Stimulated activated CD4-positive, alpha-beta T cell treated with anti-CD3 and anti-CD28 coated beads, Interleukin-4, amount 100 ng/mL, for 1 hour (primary cell): ENCODE measurements around the gene VAMP2.
"Not testable (repeated sequence)": the region's sequence is repeated elsewhere in the genome, so short reads cannot be mapped to it uniquely, and the experiment has no call there.

ENCODE experiments used
- DNase-seq: peaks from one replicate; pipeline ENCODE4 v3.0.0-alpha.2; 2020

VAMP2 gene

DNA sequence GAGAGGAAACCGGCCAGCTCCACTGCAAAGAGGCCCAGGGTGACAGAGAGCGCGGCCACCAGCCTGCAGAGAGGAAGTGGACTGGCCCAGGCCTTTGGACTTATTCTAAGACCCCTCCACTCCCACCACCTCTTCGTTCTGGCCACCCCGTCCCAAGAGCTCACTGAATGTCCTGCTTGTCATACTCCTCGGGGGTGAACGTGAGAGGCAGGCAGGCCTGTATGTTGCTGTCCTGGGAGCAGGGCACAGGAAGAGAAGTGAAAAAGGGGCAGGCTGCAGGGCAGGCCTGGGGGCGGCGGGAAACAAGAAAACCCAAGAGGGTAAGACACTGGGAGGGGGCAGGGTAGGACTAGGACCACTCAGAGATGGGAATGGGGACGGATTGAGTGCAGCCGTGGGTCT is 13.0 kb upstream of the VAMP2 start:
- DNase-seq = no peak

DNA sequence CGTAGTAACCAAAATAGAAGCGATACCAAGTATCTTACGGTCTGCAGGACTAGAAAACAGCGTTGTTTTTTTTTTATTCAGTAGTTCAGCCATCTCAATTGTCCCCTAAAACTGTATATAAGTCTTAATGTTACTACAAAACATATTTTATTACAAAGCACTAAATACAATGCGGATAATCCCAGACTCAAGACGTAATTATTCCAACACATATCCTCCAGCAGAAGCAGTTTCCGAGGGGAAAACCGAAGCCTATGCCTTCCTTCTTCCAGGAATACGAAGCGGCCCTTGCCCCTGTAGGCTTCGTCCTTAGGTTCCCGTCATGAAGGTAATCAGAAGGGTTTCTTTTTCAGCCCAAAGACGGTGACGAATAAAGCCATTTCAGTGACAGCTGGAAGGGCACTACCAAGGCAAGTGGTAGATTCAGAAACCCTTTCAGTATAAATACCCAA is 11.1 kb upstream of the VAMP2 start:
- DNase-seq = no peak

DNA sequence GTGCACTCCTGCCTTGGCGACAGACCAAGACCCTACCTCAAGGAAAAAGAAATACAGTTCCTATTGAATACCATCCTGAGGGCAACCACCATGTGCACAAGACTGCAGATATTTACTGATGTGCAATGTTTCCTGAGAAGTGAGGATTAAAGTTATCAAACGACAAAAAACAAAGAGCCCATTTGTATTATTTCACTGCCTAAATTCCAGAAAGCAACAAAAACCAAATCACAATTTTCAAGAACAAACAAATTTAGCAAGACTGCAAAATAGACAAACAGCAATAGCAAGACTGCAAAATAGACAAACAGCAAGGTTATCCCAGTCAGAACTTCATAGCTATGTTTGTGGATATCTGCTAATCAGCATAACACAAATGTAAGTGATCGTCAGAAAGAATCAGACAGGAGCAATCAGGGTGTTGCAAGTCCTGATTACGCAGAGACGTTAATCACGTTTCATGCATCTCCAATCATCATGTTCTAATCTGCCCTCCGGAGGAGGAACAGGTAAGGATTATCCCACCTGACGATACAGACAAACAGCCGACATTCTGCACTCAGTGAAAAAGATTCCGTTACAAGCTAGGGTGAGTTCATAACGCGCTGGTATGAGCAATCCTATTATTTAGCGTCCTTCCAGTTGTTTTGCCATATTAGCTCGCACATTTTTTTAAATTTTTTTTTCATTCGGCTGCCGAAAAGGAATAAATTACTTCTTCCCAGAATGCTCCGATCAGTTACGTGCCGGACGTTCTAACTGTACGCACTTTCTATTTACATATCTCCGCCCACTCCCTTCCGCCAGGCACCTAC is 10.5 kb upstream of the VAMP2 start:
- DNase-seq = peak; percentile 72

DNA sequence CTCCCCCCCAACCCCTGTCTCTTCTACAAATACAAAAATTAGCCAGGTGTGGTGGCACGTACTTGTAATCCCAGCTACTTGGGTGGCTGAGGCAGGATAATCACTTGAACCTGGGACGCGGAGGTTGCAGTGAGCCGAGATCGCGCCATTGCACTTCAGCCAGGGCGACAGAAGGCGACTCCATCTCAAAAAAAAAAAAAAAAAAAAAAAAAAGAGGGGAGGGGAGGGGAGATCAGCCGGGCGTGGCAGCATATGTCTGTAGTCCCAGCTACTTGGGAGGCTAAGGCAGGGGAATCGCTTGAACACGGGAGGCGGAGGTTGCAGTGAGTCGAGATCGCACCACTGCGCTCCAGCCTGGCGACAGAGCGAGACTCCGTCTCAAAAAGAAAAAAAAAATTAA is 7.4 kb upstream of the VAMP2 start:
- not testable (repeated sequence) for DNase-seq

DNA sequence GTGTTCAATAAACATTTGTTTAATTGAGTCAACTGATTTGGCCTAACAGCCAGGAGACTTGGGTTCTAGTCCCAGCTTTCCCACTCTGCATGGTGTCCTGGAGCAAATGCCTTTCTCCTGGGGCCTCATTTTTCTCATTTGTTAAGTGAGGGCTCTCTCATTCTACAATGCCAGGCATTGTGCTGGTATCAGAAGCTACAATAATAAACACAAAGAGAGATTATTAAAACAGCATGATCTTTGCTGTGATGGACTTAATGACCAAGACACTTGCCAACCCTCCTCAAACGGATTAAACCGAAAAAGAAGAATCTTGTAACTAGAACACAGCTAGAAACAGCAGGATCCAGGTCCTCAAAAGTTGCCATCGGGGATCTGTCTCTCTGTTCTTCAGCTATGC is 4.8 kb upstream of the VAMP2 start:
- DNase-seq = no peak

DNA sequence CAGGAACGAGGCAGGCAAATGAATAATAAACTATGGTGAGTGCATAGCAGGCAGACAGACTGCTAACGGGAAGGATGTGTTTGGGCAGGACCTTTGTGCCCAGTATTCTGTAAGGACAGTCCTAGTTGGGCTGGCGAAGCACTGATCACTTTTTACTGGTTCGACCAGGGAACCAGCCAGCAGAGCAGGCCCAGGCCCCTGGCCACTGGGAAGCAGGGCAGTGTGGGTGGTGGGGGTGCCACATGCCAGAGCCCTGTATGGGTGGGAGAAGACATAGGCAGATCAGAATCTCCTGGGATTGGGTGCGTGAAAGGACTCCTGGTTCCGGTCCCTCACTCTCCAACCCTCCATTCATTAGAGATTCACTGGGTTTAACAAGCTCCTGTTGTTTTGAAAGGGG is 4.0 kb upstream of the VAMP2 start:
- no peak for DNase-seq

DNA sequence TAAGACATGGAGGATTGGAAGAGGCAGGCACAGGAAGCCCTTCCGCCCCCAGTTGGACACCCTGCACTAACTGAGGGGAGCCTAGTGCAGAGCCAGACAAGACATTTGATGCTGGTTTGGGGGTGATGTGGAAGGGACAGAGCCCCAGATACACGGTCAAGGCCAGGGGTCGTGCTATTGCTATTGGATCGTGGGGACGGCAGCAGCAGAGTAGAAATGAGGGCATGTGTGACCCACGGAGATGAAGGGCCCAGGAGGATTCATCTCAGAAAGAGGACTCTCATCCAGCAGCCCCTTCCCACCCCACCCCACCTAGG is 2.0 kb upstream of the VAMP2 start:
- no peak for DNase-seq

DNA sequence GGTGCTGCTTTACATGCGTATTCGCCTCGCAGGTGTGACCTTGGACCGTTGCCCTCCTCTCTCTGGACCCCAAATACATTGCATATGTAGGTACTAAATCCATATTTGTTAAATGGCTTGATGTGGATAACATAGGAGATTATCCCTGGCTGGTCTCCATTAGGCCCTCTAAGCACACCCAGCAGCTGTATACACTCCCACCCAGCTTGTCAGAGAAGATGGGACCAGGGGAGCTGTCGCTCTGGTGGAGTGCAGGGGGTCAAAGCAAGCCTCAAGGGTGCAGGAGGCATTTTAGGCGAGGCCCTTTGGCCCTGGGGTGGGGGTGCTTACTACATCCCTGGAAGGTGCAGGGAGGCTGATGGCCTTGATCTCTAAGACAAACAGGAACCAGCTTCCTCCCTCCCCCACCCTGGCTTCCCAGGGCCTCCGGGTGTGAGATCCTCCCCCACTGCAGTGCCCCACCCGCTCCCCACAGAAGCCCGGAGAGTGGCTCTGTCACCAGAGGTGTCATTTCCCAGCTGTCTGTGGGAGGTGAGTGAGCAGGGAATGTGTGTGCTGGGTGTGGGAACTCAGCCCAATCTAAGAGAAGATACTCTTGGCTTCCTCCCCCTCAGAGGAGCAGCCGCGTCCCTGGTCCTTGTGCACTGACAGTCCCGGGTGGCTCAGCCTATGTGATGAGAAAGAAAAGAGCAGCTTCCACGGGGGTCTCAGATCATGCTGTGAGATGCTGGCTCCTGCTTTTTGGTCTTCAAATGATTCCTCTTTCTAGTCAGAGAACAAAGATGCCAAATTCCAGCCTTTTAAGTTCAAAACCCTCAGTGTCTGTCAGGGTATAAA is 1.4 kb upstream of the VAMP2 start:
- DNase-seq = peak; percentile 66

DNA sequence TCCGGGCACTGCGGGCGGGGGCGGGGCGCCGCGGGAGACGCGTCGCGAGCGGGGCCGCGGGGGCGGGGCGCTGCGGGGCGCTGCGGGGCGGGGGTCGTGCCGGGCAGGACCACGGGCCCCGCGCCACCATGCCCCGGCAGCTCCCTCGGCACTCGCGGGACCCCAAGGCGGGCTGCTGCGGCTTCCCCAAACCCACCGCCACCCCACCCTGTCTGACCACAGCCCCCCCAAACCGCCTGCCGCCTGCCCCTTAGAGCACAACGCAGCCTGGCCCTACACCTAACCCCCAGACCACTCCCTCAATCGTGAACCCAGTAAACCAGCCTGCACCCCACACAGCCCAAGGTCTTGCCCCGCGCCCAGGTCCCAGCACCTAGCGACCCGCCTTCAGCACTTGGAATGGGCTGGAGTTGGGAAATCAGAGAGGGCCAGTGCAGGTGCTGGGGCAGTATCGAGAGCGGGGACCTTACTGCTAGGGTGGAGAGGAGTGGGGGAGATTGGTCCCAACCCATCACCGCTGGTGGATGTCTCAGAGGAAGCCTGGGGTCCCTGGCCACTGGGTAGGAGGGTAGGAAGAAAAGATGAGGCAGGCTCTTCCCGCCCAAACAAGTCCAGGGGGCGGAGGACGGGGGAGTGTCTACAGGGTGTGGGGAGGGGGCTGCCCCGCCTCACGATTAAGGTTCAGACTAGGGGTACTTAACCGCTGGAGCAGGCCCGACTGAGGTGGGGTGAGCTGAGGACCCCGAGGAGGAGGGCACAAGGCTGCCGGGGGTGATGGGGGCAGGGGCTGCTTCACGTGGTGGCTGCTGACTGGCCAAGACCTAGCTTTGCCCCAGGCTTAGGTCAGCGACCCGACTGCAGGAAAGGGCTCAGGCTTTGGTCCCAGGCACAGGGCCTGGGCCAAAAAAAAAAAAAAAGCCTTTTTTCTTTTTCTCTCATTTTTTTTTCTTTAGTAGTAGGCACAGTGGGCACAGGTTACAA is 539 bp upstream of the VAMP2 start:
- DNase-seq = no peak

DNA sequence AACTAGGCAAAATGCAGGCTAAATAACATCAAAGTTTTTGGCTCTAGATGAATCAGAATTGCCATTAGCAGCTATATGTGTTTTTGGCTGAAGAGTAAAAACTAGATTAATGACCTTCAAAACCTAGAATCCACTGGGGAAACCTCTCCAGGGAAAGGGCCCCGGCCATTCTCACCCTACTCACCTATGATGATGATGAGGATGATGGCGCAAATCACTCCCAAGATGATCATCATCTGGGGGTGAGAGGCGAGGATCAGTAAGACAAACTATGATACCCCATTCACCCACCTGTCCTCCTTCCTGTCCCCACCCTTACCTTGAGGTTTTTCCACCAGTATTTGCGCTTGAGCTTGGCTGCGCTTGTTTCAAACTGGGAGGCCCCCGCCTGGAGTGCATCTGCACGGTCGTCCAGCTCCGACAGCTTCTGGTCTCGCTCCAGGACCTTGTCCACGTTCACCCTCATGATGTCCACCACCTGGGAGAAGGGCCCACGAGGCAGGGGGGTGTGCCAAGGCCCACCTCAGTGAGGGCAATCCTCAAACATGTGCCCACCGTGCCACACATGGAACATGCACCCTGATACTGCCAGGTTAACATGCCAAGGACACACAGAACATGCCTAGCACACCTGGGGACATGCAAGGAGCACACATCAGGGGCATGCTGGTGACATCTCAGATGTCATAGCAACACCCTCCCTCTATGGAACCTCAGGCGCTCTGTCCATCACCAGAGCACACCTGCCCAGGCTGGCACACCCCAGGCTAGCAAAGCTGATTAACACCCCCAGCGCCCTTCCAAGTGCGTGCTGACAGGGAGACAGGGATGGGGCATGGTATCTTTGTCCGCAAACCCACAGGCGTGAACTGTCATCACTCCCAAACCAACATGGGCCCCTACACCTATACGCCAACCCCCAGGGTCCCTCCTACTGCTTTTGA is 1.2 kb downstream of the VAMP2 start:
- DNase-seq = no peak

DNA sequence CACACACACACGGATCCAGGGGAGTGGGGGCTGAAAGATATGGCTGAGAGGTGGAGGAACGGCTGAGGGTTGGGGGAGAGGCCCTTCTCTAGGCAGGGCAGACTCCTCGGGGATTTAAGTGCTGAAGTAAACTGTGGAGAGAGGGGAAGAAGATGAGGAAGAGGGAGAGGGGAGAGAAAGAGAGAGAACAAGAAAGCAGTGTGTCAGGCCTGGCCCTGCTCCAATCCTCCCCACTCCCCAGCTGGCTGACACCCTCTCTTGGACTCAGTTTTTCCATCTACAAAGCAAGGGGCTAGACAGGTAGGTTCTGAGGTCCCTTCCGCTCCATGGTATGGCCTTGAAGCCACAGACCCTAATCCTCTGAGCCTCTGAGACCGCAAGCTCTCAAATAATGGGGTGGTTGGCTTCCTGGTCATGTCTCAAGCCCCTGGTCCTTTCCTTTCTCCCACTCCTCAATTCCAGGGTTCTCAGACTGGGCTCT is 2.0 kb downstream of the VAMP2 start:
- no peak for DNase-seq

DNA sequence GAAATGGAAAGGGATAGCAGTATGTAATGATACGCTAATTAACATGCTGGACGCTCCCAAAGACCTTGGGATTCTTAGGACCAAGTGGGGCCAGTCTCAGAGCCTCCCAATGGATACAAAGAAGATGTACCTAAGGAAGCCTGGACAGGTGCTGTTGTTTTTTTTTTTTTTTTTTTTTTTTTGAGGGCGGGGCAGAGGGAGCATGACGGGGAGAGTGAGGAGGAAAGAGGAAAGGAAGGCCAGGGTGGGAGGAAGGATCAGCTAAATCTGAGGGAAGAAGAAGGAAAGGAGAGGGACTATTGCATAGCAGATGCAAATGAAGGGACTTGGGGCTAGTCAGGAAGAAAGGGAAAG is 2.5 kb downstream of the VAMP2 start:
- DNase-seq = no peak

DNA sequence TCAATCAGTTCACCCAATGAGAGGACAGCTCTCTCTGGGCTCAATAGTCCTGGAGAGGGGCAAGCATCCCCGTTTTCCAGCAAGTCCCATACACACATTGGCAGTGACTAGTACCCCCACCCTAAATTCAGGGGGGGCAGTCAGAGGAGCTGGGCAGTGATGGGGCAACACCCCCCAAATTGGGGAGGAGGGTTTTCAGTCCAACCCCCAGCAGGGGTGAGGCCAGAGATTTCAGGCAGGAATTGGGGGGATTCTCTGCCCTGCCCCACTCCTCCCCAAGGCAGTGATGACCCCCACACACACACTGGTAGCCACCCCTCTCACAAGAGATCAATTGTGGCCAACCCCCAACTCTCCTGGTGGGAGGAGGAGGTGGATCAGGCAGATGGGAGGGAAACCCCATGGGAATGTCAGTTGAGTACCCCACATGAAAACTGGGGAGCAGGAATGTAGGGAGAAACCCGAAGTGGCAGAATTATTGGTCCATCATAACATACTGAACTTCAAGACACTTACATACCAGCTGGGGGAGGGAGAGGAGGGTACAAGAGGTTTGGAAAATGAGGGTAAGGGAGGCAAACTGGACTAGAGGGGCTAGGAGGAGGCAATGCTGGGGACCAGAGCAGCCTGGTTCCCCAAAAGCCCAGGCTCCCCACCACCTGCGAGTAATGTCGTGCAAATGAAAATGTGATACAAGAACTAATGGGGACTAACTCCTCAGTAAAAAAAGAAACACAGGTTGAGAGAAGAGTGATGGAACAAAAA is 3.1 kb downstream of the VAMP2 start:
- DNase-seq = no peak

DNA sequence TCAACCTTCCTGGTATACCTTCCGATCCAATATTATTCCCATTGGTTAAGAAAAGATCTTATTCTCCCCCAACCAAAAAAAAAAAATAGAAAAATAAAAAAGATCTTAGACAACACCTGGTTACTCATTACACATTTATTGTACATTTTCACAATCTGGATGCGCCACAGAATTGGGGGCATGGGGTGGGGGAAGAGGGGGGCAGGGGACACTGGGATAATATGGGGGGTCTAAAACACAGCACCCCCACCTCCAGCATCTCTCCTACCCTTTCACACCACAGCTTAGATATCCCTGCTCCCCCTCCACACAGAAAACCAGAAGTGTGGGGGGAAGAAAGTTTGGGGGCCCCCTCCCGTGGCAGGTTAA is 3.7 kb downstream of the VAMP2 start:
- DNase-seq = no peak

DNA sequence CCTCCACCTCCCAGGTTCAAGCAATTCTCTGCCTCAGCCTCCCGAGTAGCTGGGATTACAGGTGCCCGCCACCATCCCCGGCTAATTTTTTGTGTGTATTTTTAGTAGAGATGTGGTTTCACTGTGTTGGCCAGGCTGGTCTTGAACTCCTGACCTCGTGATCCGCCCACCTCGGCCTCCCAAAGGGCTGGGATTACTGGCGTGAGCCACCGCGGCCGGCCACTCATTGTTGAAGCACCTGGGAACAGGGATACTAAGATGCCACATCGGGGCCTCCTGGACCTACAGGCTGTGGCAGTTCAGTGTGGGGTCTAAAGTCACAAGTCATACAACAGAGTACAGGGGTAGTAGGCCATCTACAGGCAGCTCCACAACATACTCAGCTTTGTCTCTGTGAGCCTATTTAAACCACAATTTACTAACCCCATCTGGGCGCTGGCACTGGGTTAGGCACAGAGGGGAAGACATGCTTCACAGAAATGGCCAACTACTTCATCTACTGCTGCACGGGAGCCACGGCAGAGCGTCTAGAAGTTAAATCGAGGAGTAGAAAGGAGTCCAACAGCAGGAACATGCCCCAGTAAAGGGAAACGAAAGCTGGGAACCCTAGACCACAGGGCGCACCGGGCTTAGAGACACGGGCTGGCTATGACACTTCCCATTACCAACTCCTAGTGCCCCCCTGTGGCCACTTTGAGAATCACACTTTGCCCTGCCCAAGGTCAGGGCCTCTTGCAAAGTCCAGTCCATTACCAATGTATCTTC is 4.3 kb downstream of the VAMP2 start:
- peak; percentile 85 for DNase-seq

DNA sequence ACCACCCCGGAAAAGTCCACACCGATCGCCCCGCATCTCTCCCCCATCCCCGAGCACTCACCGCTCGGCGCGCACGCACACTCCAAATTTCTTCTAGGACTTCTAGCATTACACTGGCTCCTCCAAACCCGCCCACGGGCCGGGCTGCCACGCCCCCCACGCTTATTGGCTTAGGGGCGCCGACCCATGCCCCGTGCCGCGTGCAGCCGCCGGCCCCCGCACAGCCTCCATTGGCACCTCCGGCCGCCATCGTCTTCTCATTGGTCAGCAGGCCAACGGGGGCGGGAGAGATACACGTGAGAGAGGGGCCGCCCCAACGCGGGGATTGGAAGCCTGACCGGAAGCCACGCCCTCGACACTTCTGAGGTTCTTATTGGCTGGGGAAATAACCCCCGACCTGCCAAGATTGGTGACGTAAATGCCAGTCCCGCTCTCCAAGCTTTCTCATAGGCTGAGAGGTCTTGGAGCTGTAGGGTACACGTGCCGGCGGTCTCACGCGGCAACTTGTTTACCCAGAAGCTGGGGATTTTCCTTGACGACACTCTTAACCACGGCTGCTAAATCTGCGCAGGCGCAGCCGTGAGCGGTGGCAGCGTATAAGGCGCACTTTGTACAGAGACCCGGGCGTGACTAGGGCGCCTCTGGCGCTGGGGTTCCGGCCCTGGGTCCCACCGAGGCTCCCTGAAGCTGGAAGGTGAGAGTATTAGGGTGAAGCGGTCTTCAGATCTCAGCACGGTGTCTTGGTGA is 6.3 kb downstream of the VAMP2 start:
- DNase-seq = peak; percentile 100

DNA sequence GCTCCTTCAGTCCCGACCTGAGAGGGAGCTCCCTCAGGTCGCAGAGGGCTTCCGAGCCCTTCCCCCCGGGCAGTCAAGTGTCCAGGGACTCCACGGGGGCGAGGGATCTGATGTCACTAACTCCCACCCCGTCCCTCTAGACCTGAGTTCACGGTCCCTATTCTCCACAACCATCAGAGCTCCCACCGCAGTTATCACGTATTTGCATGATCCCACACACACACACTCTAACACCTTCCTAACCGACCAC is 6.8 kb downstream of the VAMP2 start:
- no peak for DNase-seq

DNA sequence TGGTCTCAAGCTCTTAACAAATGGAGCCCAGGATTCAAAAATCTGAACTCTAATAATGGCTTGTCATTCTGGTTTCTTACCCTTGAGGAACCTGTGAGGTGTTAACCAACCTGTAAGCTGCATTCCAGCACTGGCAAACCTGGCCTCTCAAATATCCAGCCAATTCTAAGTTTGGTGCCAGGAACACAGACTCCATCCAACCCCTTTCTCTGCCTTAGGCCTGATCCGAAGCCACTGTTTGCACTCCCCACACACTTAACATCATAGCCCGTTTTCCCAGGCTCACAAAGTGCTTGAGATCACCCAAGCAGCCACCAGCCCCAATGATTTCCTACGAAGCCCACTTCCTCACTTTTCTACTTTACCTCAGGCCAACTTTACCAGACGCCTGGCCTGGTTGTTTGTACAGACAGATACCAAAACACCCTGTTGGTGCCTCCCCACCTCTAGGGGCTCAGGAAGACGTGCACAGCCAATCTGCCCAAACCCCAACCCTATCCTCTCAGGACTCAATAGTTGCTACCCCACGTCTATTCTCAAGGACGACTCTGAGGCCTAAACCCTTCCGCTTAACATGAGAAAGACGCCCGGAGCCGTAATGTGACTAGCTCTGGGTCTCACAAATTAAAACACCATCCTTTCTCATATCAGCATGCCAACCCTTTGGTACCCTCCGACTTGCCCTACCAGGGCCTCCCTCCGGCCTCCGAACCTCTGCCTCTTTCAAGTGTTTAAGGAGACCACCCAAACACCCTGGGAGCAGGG is 7.3 kb downstream of the VAMP2 start:
- no peak for DNase-seq

DNA sequence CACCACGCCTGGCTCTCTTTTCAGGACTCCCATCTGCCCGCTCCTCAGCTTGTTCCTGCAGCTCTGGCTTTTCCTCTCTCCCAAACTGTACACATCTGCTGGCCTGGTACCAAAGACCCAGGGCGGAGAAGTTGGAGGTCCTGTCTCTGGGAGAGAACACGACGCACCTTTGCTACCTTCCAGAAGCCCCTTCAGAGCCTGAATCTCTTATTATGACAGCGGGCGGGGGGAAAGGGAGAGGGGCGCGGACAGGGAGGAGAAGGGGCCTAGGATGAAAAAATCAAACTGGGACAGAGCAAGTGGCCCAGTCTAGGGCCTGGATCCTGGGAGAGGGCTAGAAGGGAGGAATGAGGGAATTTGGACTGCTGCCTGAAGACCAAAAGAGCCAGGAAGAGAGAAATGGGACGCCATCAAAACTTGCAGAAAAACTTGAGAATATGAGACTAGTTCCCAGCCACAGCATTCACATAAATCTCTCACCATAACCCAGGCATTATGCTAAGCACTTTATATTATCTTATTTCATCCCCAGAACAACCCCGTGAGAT is 8.1 kb downstream of the VAMP2 start:
- DNase-seq = no peak
